Measurements from ENCODE around the gene SATL1.

Gene SATL1

DNA sequence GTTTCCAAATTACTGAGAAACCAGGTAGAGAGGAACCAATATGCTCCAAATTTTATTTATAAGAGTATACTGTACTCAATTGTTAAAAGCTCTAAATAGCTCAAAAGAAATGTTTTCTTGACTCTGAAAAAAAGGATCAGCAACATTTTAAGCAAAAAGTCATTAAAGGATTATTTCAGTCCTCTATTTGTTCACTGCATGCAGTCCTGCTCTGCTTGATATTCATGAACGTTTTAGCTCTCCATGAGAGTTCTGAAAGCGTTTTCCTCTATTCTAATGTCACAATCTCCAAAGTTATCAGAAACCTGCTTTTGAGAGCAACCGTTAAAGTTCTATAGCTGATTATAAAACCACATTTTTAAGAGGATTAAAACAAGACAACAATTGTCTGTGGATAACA, 129.4 kb downstream of the SATL1 start:
- no peak for DNase-seq (ENCODE audit: extremely low read depth, insufficient read length)
- Histone ChIP-seq H3K27me3 (replicated peaks; ENCODE audit: control insufficient read depth, insufficient read depth, low read length) (no peaks in the 10 kb centered on the region), H3K36me3 (ENCODE audit: control insufficient read depth, insufficient read depth, low read length) (no peaks in the 10 kb centered on the region), H3K4me3 (replicated peaks; ENCODE audit: low read depth, low read length) (no peak overlapping the region)
- TF ChIP-seq, protein P1, sequence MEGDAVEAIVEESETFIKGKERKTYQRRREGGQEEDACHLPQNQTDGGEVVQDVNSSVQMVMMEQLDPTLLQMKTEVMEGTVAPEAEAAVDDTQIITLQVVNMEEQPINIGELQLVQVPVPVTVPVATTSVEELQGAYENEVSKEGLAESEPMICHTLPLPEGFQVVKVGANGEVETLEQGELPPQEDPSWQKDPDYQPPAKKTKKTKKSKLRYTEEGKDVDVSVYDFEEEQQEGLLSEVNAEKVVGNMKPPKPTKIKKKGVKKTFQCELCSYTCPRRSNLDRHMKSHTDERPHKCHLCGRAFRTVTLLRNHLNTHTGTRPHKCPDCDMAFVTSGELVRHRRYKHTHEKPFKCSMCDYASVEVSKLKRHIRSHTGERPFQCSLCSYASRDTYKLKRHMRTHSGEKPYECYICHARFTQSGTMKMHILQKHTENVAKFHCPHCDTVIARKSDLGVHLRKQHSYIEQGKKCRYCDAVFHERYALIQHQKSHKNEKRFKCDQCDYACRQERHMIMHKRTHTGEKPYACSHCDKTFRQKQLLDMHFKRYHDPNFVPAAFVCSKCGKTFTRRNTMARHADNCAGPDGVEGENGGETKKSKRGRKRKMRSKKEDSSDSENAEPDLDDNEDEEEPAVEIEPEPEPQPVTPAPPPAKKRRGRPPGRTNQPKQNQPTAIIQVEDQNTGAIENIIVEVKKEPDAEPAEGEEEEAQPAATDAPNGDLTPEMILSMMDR (IDR thresholded peaks at IDR 0.05; ENCODE audit: insufficient read depth, low read length, poor library complexity, severe bottlenecking): no peak

DNA sequence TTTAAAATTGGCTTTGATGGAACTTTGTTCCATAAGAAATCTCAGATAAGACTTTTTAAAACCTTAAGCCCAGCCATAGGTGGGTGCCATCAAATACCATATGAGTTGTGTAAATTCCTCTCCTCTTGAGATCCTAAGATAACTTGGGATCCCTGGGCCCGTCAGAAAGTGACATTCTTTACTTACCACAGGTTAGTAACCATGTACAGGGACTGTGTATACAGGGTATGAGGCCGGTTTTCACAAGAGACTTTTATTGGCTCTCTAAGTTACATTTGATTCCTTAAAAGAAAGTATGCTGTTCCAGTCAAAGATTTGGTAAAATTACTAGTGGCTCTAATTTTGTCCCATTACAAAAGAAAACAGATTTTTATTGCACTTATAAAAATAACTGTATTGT, 129.8 kb downstream of the SATL1 start:
- Histone ChIP-seq H3K4me3 (replicated peaks; ENCODE audit: low read depth, low read length) (no peak overlapping the region), H3K36me3 (ENCODE audit: control insufficient read depth, insufficient read depth, low read length) (no peaks in the 10 kb centered on the region), H3K27me3 (replicated peaks; ENCODE audit: control insufficient read depth, insufficient read depth, low read length) (no peaks in the 10 kb centered on the region)
- TF ChIP-seq, protein P1 (IDR thresholded peaks at IDR 0.05; ENCODE audit: insufficient read depth, low read length, poor library complexity, severe bottlenecking): no peak
- no peak for DNase-seq (ENCODE audit: extremely low read depth, insufficient read length)

DNA sequence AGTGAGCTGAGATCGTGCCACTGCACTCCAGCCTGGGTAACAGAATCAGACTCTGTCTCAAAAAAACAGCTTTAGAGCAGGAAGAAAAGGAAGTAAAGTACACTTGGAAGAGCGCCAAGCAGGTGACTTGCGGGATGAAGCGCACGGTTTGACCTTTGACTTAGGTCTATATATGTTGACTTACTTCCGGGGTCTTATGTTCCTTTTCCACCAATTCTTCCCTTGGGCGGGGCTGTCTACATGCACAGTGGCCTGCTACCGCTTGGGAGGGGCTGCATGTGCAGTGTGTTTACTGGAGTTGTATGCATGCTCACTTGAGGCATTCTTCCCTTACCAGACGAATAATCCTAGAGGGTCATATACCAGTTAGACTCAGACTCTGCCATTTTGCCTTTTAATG, 131.3 kb downstream of the SATL1 start:
- H3K27me3 ChIP-seq (replicated peaks; ENCODE audit: control insufficient read depth, insufficient read depth, low read length): no peaks in the 10 kb centered on the region
- H3K4me3 ChIP-seq (replicated peaks; ENCODE audit: low read depth, low read length): no peak overlapping the region
- DNase-seq (ENCODE audit: extremely low read depth, insufficient read length): no peak
- no peaks in the 10 kb centered on the region for H3K36me3 ChIP-seq (ENCODE audit: control insufficient read depth, insufficient read depth, low read length)
- TF ChIP-seq, protein P1 (IDR thresholded peaks at IDR 0.05; ENCODE audit: insufficient read depth, low read length, poor library complexity, severe bottlenecking): no peak

DNA sequence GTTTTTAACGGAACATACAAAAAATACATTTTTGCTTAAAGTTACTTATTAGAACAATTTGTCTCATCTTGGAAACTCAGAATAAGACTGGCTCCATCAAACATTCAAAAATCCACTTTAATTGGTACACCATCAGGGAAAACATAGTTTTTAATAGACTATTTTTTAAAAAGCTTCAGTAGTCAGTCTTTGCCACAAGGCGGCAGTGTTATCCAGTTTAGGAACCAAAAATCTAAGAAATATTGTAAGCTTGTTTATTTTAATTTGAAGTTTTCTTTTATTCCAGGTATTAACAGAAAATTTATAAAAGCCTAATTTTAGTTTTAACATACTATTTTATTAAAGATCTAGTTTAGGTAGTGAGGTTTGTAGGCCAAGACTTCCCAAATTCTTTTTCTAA, 132.2 kb downstream of the SATL1 start:
- no peak for DNase-seq (ENCODE audit: extremely low read depth, insufficient read length)
- no peaks in the 10 kb centered on the region for H3K27me3 ChIP-seq (replicated peaks; ENCODE audit: control insufficient read depth, insufficient read depth, low read length)
- TF ChIP-seq, protein P1 (IDR thresholded peaks at IDR 0.05; ENCODE audit: insufficient read depth, low read length, poor library complexity, severe bottlenecking): peak; percentile 80
- no peaks in the 10 kb centered on the region for H3K36me3 ChIP-seq (ENCODE audit: control insufficient read depth, insufficient read depth, low read length)
- no peak overlapping the region for H3K4me3 ChIP-seq (replicated peaks; ENCODE audit: low read depth, low read length)

DNA sequence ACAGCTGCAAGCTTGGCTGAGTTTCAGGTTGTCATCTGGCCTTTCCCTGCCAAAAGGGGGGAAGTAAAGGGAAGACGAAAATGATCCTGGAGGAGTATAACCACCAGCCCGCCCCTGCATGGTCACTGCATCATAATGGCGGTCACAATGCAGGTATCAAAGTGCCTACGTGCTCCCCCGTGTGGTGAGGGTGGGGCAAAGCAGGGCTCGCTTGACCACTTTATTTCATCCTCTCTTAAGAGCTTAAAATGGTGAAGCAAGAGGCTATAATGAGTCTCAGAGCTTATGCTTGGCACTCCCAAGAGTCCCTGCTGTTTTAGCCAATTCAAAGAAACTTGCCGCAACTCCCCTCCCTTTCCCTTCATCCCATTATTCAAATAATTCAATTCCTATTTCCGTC, 134.3 kb downstream of the SATL1 start:
- TF ChIP-seq, protein P1 (IDR thresholded peaks at IDR 0.05; ENCODE audit: insufficient read depth, low read length, poor library complexity, severe bottlenecking): peak; percentile 56
- H3K27me3 ChIP-seq (replicated peaks; ENCODE audit: control insufficient read depth, insufficient read depth, low read length): no peaks in the 10 kb centered on the region
- H3K36me3 ChIP-seq (ENCODE audit: control insufficient read depth, insufficient read depth, low read length): no peaks in the 10 kb centered on the region
- no peak for DNase-seq (ENCODE audit: extremely low read depth, insufficient read length)
- no peak overlapping the region for H3K4me3 ChIP-seq (replicated peaks; ENCODE audit: low read depth, low read length)

DNA sequence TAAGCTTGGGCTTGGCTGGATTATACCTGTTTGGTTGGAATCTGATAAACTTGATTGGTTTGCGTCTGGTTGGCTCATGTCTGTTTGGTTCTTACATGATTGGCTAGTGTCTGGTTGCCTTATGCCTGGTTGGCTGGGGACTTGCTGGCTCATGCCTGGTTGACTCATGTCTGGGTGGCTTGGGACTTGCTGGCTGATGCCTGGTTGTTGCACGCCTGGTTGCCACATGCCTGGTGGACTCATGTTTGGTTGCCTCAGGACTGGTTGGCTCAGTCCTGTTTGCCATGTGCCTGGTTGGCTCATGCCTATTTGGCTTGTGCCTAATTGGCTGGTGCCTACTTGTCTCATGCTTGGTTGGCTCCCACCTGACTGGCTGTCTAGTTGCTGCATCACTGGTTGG, 135.4 kb downstream of the SATL1 start:
- Histone ChIP-seq H3K27me3 (replicated peaks; ENCODE audit: control insufficient read depth, insufficient read depth, low read length) (no peaks in the 10 kb centered on the region), H3K4me3 (replicated peaks; ENCODE audit: low read depth, low read length) (no peak overlapping the region), H3K36me3 (ENCODE audit: control insufficient read depth, insufficient read depth, low read length) (no peaks in the 10 kb centered on the region)
- TF ChIP-seq, protein P1 (IDR thresholded peaks at IDR 0.05; ENCODE audit: insufficient read depth, low read length, poor library complexity, severe bottlenecking): no peak
- DNase-seq (ENCODE audit: extremely low read depth, insufficient read length): no peak
